Astrocyte of the spinal cord (primary cell): Measurements from ENCODE around the gene ZNF689.

Source experiments
- DNase-seq: peaks from one replicate; pipeline ENCODE4 v3.0.0; 2011; ENCODE audit warnings: low read depth, low spot score
- H3K4me3 ChIP-seq: 2 replicates; pipeline ENCODE4 v1.5.1; 2011; ENCODE audit warnings: low read depth, mild to moderate bottlenecking, low read length, moderate library complexity
- CTCF ChIP-seq: IDR thresholded peaks from 2 replicates; pipeline ENCODE4 v1.5.1; 2012; ENCODE audit warnings: low read depth, mild to moderate bottlenecking, low read length, inconsistent platforms
- in situ Hi-C: cut with HindIII; loops from 2 replicates; pipeline ENCODE4 v1.10.0; 2017; ENCODE audit warnings: low sequenced_read_pairs

Gene ZNF689

GRCh38 chr16:30622455-30623032 is 12.4 kb upstream of the ZNF689 start:
- TF ChIP-seq CTCF = no peak
- DNase-seq = no peak
- no peak overlapping the region for H3K4me3 ChIP-seq
- in situ Hi-C loops = no loop called here

- no peak for TF ChIP-seq CTCF
- no peak overlapping the region for H3K4me3 ChIP-seq
- in situ Hi-C loops = no loop called here
Observed at GRCh38 chr16:30621765-30622164, 11.6 kb upstream of the ZNF689 start.

GRCh38 chr16:30620169-30620568 is 10.0 kb upstream of the ZNF689 start:
- TF ChIP-seq CTCF = no peak
- no peak for DNase-seq
- no peak overlapping the region for H3K4me3 ChIP-seq
- in situ Hi-C loops = no loop called here

More at GRCh38 chr16:30621765-30622164, 11.6 kb upstream of the ZNF689 start:
- peak; percentile 23 for DNase-seq

GRCh38 chr16:30619638-30620037 is 9.4 kb upstream of the ZNF689 start:
- no peak for DNase-seq
- in situ Hi-C loops = no loop called here
- TF ChIP-seq CTCF = no peak
- H3K4me3 ChIP-seq = no peak overlapping the region

- H3K4me3 ChIP-seq = no peak overlapping the region
- in situ Hi-C loops = no loop called here
- no peak for DNase-seq
- no peak for TF ChIP-seq CTCF
Observed at GRCh38 chr16:30619202-30619601, 9.0 kb upstream of the ZNF689 start.

- no peak for DNase-seq
- in situ Hi-C loops = no loop called here
- no peak overlapping the region for H3K4me3 ChIP-seq
- peak; percentile 66 for TF ChIP-seq CTCF
Observed at GRCh38 chr16:30615358-30616091, 5.3 kb upstream of the ZNF689 start.
